BE2C (cell line): Measurements from ENCODE around the gene C1orf35.

ENCODE experiments used
- DNase-seq: peaks from one replicate; pipeline ENCODE4 v3.0.0-alpha.2; 2020
- H3K27me3 ChIP-seq: fragments of 250-450 bp; sonication (Bioruptor Pico); 2 replicates; pipeline ENCODE4 v1.5.1; 2020; ENCODE audit warnings: mild to moderate bottlenecking
- H3K36me3 ChIP-seq: fragments of 250-450 bp; sonication (Bioruptor Pico); 2 replicates; pipeline ENCODE4 v1.5.1; 2020; ENCODE audit warnings: mild to moderate bottlenecking
- H3K4me1 ChIP-seq: fragments of 250-450 bp; sonication (Bioruptor Pico); 2 replicates; pipeline ENCODE4 v1.5.1; 2020
- H3K4me3 ChIP-seq: 2 replicates; pipeline ENCODE4 v1.5.1; 2011; ENCODE audit warnings: low read depth, low read length
- H3K9me3 ChIP-seq: fragments of 250-450 bp; sonication (Bioruptor Pico); 2 replicates; pipeline ENCODE4 v1.5.1; 2020
- CTCF ChIP-seq: IDR thresholded peaks from 2 replicates; pipeline ENCODE4 v1.5.1; 2012; ENCODE audit warnings: mild to moderate bottlenecking, low read depth, low read length

Gene C1orf35

GRCh38 chr1:228098323-228098931 is 4.7 kb downstream of the C1orf35 start:
- Histone ChIP-seq H3K4me1 (no peaks in the 10 kb centered on the region), H3K36me3 (peaks cover 55% of the 10 kb centered on the region), H3K4me3 (no peak overlapping the region), H3K27me3 (no peaks in the 10 kb centered on the region), H3K9me3 (peaks cover 9% of the 10 kb centered on the region)
- no peak for DNase-seq
- TF ChIP-seq CTCF = no peak

- Histone ChIP-seq H3K4me1 (no peaks in the 10 kb centered on the region), H3K9me3 (peaks cover 13% of the 10 kb centered on the region), H3K36me3 (peaks cover 62% of the 10 kb centered on the region), H3K4me3 (no peak overlapping the region), H3K27me3 (no peaks in the 10 kb centered on the region)
- TF ChIP-seq CTCF = no peak
- no peak for DNase-seq
Measured at GRCh38 chr1:228097333-228098081, 5.6 kb downstream of the C1orf35 start.

- no peak for TF ChIP-seq CTCF
- no peaks in the 10 kb centered on the region for H3K27me3 ChIP-seq
- peaks cover 68% of the 10 kb centered on the region for H3K36me3 ChIP-seq
- no peak for DNase-seq
- no peak overlapping the region for H3K4me3 ChIP-seq
- no peaks in the 10 kb centered on the region for H3K4me1 ChIP-seq
- H3K9me3 ChIP-seq = peaks cover 13% of the 10 kb centered on the region
Measured at GRCh38 chr1:228096416-228097332, 6.5 kb downstream of the C1orf35 start.

GRCh38 chr1:228095938-228096337 is 7.2 kb downstream of the C1orf35 start:
- peaks cover 13% of the 10 kb centered on the region for H3K9me3 ChIP-seq
- no peak for DNase-seq
- H3K4me3 ChIP-seq = no peak overlapping the region
- peaks cover 72% of the 10 kb centered on the region for H3K36me3 ChIP-seq
- no peaks in the 10 kb centered on the region for H3K4me1 ChIP-seq
- TF ChIP-seq CTCF = no peak
- no peaks in the 10 kb centered on the region for H3K27me3 ChIP-seq

GRCh38 chr1:228095161-228095560 is 8.0 kb downstream of the C1orf35 start:
- Histone ChIP-seq H3K4me3 (no peak overlapping the region), H3K4me1 (no peaks in the 10 kb centered on the region), H3K36me3 (peaks cover 74% of the 10 kb centered on the region), H3K27me3 (no peaks in the 10 kb centered on the region), H3K9me3 (peaks cover 13% of the 10 kb centered on the region)
- DNase-seq = no peak
- TF ChIP-seq CTCF = no peak
